HG03460 (cell line): Measurements from ENCODE around the gene SRPK1.

Experiments used
- ATAC-seq: cut with Tn5 transposase; IDR thresholded peaks from one replicate; pipeline ENCODE4 v1.9.1; 2021; ENCODE audit not compliant: unreplicated experiment

The SRPK1 gene

DNA sequence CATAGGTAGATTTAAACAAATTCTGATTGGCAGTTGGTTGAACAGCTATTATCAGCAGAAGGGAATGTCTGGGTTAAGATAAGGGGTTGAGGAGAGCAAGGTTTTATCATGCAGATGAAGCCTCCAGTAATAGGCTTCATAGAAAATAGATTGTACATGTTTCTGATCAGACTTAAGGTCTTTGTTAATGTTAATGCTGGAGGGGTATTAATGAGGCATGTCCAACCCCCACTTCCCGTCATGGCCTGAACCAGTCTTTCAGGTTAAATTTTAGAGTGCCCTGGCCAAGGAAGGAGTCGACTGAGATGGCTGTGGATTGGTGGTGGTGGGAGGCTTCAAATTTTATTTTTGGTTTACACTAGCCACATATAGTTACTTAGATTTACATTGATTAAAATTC lies 136.7 kb downstream of the SRPK1 start:
- ATAC-seq = no peak
